WTC11 (cell line): ENCODE results near the gene MCRS1. TPM values are rescaled to one million over a fixed set of nuclear protein-coding genes. Genes with fewer than 3 reads are reported as not detected.

Source experiments
- FOXJ3 ChIP-seq: sonication (generic); formaldehyde crosslinking; IDR thresholded peaks from 2 replicates; pipeline ENCODE4 v1.9.0; 2021; ENCODE audit warnings: missing genetic modification reagents, mild to moderate bottlenecking, borderline replicate concordance
- FOXP1 ChIP-seq: sonication (generic); formaldehyde crosslinking; IDR thresholded peaks from 2 replicates; pipeline ENCODE4 v1.8.0; 2022; ENCODE audit warnings: missing genetic modification reagents, mild to moderate bottlenecking, moderate library complexity, borderline replicate concordance
- GTF2I ChIP-seq: fragments of 250-450 bp; sonication (Bioruptor Pico); conservative IDR thresholded peaks from 2 replicates; pipeline ENCODE4 v1.4.0; 2021; ENCODE audit warnings: mild to moderate bottlenecking
- JAZF1 ChIP-seq: fragments of 250-450 bp; sonication (Bioruptor Pico); IDR thresholded peaks from 2 replicates; pipeline ENCODE4 v1.9.0; 2021; ENCODE audit warnings: moderate library complexity, mild to moderate bottlenecking, inconsistent platforms
- MXD4 ChIP-seq: fragments of 250-450 bp; sonication (Bioruptor Pico); IDR thresholded peaks from 2 replicates; pipeline ENCODE4 v1.8.0; 2021; ENCODE audit warnings: mild to moderate bottlenecking, moderate library complexity, borderline replicate concordance
- MYBL2 ChIP-seq: sonication (generic); formaldehyde crosslinking; IDR thresholded peaks from 2 replicates; pipeline ENCODE4 v1.8.1; 2023; ENCODE audit warnings: mild to moderate bottlenecking, moderate library complexity, missing genetic modification reagents
- NFE2L1 ChIP-seq: sonication (generic); formaldehyde crosslinking; IDR thresholded peaks from 2 replicates; pipeline ENCODE4 v1.8.1; 2023; ENCODE audit warnings: missing genetic modification reagents
- NR1H2 ChIP-seq: sonication (generic); formaldehyde crosslinking; IDR thresholded peaks from 2 replicates; pipeline ENCODE4 v1.9.0; 2021; ENCODE audit warnings: mild to moderate bottlenecking, moderate library complexity, missing genetic modification reagents
- NR2C2 ChIP-seq: sonication (generic); formaldehyde crosslinking; IDR thresholded peaks from 2 replicates; pipeline ENCODE4 v1.8.0; 2022; ENCODE audit warnings: mild to moderate bottlenecking, missing genetic modification reagents
- NR3C1 ChIP-seq: sonication (generic); formaldehyde crosslinking; conservative IDR thresholded peaks from 2 replicates; pipeline ENCODE4 v1.8.1; 2023; ENCODE audit warnings: low read depth, mild to moderate bottlenecking, missing genetic modification reagents
- OVOL2 ChIP-seq: fragments of 250-450 bp; sonication (Bioruptor Pico); IDR thresholded peaks from 2 replicates; pipeline ENCODE4 v1.9.0; 2021; ENCODE audit warnings: mild to moderate bottlenecking, borderline replicate concordance
- PRRX2 ChIP-seq: fragments of 250-450 bp; sonication (Bioruptor Pico); IDR thresholded peaks from 2 replicates; pipeline ENCODE4 v1.8.0; 2021; ENCODE audit warnings: mild to moderate bottlenecking
- RELA ChIP-seq: sonication (generic); formaldehyde crosslinking; IDR thresholded peaks from 2 replicates; pipeline ENCODE4 v1.8.1; 2022; ENCODE audit warnings: missing genetic modification reagents, mild to moderate bottlenecking, borderline replicate concordance
- SMAD3 ChIP-seq: sonication (generic); formaldehyde crosslinking; IDR thresholded peaks from 2 replicates; pipeline ENCODE4 v1.8.0; 2022; ENCODE audit warnings: missing genetic modification reagents, mild to moderate bottlenecking, borderline replicate concordance
- SMAD4 ChIP-seq: sonication (generic); formaldehyde crosslinking; IDR thresholded peaks from 2 replicates; pipeline ENCODE4 v1.8.0; 2022; ENCODE audit warnings: mild to moderate bottlenecking, missing genetic modification reagents
- SOX15 ChIP-seq: fragments of 250-450 bp; sonication (Bioruptor Pico); IDR thresholded peaks from 2 replicates; pipeline ENCODE4 v1.9.0; 2021; ENCODE audit warnings: mild to moderate bottlenecking
- TP53 ChIP-seq: sonication (generic); formaldehyde crosslinking; IDR thresholded peaks from 2 replicates; pipeline ENCODE4 v1.8.1; 2023; ENCODE audit warnings: mild to moderate bottlenecking, missing genetic modification reagents
- ZNF121 ChIP-seq: sonication (generic); formaldehyde crosslinking; IDR thresholded peaks from 2 replicates; pipeline ENCODE4 v1.8.0; 2023; ENCODE audit warnings: missing genetic modification reagents
- ZNF396 ChIP-seq: fragments of 250-450 bp; sonication (Bioruptor Pico); IDR thresholded peaks from 2 replicates; pipeline ENCODE4 v1.8.0; 2021; ENCODE audit warnings: mild to moderate bottlenecking, moderate library complexity, borderline replicate concordance
- ZNF416 ChIP-seq: fragments of 250-450 bp; sonication (Bioruptor Pico); IDR thresholded peaks from 2 replicates; pipeline ENCODE4 v1.9.0; 2021; ENCODE audit warnings: mild to moderate bottlenecking, inconsistent platforms
- total RNA-seq: library from RNA; stranded (reverse); gene quantifications from 3 replicates; pipeline ENCODE4 v1.2.3, GENCODE V29; 2021
- TF ChIP-seq, protein P1 (sequence below): sonication (generic); formaldehyde crosslinking; IDR thresholded peaks from 2 replicates; pipeline ENCODE4 v1.8.1; 2023; ENCODE audit warnings: mild to moderate bottlenecking, missing genetic modification reagents, borderline replicate concordance
- TF ChIP-seq, protein P2 (sequence below): sonication (generic); formaldehyde crosslinking; IDR thresholded peaks from 2 replicates; pipeline ENCODE4 v1.8.1; 2023; ENCODE audit warnings: mild to moderate bottlenecking, missing genetic modification reagents
- TF ChIP-seq, protein P3 (sequence below): fragments of 250-450 bp; sonication (Bioruptor Pico); IDR thresholded peaks from 2 replicates; pipeline ENCODE4 v1.9.0; 2021; ENCODE audit warnings: mild to moderate bottlenecking
- TF ChIP-seq, protein P4 (sequence below): sonication (generic); formaldehyde crosslinking; IDR thresholded peaks from 2 replicates; pipeline ENCODE4 v1.8.1; 2022; ENCODE audit warnings: mild to moderate bottlenecking, missing genetic modification reagents, moderate library complexity, borderline replicate concordance
- TF ChIP-seq, protein P5 (sequence below): sonication (generic); formaldehyde crosslinking; conservative IDR thresholded peaks from 2 replicates; pipeline ENCODE4 v1.8.1; 2022; ENCODE audit warnings: mild to moderate bottlenecking, missing genetic modification reagents
- TF ChIP-seq, protein P6 (sequence below): sonication (generic); formaldehyde crosslinking; IDR thresholded peaks from 2 replicates; pipeline ENCODE4 v1.8.0; 2023; ENCODE audit warnings: missing genetic modification reagents
- TF ChIP-seq, protein P7 (sequence below): sonication (generic); formaldehyde crosslinking; IDR thresholded peaks from 2 replicates; pipeline ENCODE4 v1.8.1; 2022; ENCODE audit warnings: low read depth, mild to moderate bottlenecking, moderate library complexity, missing genetic modification reagents, borderline replicate concordance

Gene MCRS1
- total RNA-seq, 1 experiment from 2014 or later, result 105 TPM

DNA sequence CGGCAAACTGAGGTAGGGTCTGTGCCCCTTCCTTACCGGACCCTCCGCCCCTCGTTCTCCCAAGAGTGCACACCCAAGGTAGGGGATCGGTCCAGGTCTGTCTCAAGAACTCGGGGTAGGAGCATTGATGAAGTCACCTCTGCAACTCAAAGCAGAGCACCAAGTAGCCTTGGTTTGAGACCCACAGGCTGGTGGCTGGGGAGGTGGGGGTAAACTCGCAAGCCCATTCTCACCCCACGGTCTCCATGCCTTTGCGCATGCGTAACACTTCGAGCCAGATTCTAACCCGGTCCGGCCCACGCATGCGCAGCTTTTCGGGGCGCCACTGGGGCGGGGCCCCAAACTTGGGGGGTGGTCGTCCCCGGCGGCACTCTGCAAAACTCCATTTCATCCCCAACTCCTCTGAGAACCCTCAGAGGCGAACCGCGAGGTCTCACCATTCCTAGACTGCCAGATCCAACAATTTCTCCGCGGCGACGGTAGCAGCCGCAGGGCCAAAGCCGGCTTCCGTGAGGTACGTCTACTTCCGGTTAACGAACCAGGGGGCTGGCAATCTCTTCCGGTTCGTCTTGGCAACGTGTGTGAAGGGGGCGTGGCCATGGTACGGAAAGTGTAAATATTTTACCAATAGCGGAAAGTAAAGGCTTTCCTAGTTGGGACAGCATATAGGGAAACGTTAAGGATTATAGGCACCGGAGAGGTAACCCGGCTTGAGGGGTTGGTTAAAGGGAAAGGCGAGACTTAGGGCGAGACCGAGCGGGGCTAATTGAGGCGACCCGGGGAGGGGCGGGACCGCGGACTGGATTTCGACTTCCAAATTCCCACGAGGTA, at the start of gene MCRS1 (continued):
- TF ChIP-seq, protein P1, sequence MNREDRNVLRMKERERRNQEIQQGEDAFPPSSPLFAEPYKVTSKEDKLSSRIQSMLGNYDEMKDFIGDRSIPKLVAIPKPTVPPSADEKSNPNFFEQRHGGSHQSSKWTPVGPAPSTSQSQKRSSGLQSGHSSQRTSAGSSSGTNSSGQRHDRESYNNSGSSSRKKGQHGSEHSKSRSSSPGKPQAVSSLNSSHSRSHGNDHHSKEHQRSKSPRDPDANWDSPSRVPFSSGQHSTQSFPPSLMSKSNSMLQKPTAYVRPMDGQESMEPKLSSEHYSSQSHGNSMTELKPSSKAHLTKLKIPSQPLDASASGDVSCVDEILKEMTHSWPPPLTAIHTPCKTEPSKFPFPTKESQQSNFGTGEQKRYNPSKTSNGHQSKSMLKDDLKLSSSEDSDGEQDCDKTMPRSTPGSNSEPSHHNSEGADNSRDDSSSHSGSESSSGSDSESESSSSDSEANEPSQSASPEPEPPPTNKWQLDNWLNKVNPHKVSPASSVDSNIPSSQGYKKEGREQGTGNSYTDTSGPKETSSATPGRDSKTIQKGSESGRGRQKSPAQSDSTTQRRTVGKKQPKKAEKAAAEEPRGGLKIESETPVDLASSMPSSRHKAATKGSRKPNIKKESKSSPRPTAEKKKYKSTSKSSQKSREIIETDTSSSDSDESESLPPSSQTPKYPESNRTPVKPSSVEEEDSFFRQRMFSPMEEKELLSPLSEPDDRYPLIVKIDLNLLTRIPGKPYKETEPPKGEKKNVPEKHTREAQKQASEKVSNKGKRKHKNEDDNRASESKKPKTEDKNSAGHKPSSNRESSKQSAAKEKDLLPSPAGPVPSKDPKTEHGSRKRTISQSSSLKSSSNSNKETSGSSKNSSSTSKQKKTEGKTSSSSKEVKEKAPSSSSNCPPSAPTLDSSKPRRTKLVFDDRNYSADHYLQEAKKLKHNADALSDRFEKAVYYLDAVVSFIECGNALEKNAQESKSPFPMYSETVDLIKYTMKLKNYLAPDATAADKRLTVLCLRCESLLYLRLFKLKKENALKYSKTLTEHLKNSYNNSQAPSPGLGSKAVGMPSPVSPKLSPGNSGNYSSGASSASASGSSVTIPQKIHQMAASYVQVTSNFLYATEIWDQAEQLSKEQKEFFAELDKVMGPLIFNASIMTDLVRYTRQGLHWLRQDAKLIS, result no peak
- TF ChIP-seq ZNF121 (CRISPR knock-in tag), result no peak
- TF ChIP-seq, protein P2, sequence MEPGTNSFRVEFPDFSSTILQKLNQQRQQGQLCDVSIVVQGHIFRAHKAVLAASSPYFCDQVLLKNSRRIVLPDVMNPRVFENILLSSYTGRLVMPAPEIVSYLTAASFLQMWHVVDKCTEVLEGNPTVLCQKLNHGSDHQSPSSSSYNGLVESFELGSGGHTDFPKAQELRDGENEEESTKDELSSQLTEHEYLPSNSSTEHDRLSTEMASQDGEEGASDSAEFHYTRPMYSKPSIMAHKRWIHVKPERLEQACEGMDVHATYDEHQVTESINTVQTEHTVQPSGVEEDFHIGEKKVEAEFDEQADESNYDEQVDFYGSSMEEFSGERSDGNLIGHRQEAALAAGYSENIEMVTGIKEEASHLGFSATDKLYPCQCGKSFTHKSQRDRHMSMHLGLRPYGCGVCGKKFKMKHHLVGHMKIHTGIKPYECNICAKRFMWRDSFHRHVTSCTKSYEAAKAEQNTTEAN (CRISPR knock-in tag), result no peak
- TF ChIP-seq NR3C1 (CRISPR knock-in tag), result no peak
- TF ChIP-seq ZNF396 (CRISPR knock-in tag), result no peak
- TF ChIP-seq MXD4 (CRISPR knock-in tag), result no peak
- TF ChIP-seq JAZF1 (CRISPR knock-in tag), result no peak
- no peak for TF ChIP-seq PRRX2 (CRISPR knock-in tag)
- TF ChIP-seq, protein P3, sequence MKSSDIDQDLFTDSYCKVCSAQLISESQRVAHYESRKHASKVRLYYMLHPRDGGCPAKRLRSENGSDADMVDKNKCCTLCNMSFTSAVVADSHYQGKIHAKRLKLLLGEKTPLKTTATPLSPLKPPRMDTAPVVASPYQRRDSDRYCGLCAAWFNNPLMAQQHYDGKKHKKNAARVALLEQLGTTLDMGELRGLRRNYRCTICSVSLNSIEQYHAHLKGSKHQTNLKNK (CRISPR knock-in tag), result no peak
- TF ChIP-seq, protein P4, sequence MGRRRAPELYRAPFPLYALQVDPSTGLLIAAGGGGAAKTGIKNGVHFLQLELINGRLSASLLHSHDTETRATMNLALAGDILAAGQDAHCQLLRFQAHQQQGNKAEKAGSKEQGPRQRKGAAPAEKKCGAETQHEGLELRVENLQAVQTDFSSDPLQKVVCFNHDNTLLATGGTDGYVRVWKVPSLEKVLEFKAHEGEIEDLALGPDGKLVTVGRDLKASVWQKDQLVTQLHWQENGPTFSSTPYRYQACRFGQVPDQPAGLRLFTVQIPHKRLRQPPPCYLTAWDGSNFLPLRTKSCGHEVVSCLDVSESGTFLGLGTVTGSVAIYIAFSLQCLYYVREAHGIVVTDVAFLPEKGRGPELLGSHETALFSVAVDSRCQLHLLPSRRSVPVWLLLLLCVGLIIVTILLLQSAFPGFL, result no peak
- TF ChIP-seq RELA (CRISPR knock-in tag), result no peak
- TF ChIP-seq SOX15 (CRISPR knock-in tag), result no peak
- TF ChIP-seq, protein P5, sequence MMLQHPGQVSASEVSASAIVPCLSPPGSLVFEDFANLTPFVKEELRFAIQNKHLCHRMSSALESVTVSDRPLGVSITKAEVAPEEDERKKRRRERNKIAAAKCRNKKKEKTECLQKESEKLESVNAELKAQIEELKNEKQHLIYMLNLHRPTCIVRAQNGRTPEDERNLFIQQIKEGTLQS (CRISPR knock-in tag), result no peak
- TF ChIP-seq, protein P6, sequence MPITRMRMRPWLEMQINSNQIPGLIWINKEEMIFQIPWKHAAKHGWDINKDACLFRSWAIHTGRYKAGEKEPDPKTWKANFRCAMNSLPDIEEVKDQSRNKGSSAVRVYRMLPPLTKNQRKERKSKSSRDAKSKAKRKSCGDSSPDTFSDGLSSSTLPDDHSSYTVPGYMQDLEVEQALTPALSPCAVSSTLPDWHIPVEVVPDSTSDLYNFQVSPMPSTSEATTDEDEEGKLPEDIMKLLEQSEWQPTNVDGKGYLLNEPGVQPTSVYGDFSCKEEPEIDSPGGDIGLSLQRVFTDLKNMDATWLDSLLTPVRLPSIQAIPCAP, result no peak
- TF ChIP-seq SMAD4 (CRISPR knock-in tag), result no peak
- no peak for TF ChIP-seq SMAD3 (CRISPR knock-in tag)
- no peak for TF ChIP-seq NR1H2 (CRISPR knock-in tag)
- peak; percentile 98 for TF ChIP-seq NR2C2 (CRISPR knock-in tag)
- no peak for TF ChIP-seq TP53 (CRISPR knock-in tag)
- no peak for TF ChIP-seq FOXJ3 (CRISPR knock-in tag)
- TF ChIP-seq MYBL2, result no peak
- TF ChIP-seq OVOL2 (CRISPR knock-in tag), result no peak
- TF ChIP-seq GTF2I (CRISPR knock-in tag), result no peak
- no peak for TF ChIP-seq NFE2L1 (CRISPR knock-in tag)
- no peak for TF ChIP-seq ZNF416 (CRISPR knock-in tag)
- 0 out of 2 replicates have a peak, but pooled peaks have one; percentile 27 for TF ChIP-seq FOXP1 (CRISPR knock-in tag)
- TF ChIP-seq, protein P7, sequence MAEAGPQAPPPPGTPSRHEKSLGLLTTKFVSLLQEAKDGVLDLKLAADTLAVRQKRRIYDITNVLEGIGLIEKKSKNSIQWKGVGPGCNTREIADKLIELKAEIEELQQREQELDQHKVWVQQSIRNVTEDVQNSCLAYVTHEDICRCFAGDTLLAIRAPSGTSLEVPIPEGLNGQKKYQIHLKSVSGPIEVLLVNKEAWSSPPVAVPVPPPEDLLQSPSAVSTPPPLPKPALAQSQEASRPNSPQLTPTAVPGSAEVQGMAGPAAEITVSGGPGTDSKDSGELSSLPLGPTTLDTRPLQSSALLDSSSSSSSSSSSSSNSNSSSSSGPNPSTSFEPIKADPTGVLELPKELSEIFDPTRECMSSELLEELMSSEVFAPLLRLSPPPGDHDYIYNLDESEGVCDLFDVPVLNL, result no peak
